ENCODE results near the gene KRT86.
"Not testable (repeated sequence)": the region's sequence is repeated elsewhere in the genome, so short reads cannot be mapped to it uniquely, and the experiment has no call there.

Gene KRT86

DNA sequence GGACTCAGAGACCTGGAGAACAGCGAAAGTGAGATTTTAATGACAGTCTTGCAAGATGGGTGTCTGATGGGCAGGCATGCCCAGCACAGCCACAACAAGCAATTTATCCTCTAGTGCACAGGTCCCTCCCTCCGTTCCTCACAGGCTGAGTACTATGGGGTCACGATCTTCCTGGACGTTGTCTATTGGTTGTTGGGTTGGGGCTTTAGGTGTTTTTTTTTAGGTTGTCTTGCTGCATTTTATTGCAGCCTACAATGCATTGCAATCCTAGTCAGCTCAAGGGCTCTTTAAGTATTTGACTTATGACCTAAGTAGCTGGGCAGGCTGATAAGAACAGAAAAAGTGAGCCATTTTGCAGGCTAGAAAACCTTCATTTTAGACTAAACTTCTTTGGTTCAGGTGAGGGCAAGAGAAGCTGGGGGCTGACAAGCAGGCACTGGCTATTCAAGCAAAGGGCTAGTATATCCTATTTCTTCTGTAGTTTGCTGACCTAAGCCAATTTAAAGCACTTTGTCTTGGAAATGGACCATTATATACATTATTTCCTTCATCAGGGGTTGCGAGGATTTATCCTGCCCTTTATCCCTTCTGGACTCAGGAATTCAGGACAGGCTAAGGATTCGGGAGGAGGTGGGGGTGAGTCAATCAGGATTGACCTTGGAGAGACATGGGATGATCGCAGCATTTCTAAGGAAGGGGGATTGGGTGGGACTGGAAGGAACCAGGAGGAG, 35.4 kb upstream of the KRT86 start:
- no peak for DNase-seq (ENCODE audit: low spot score)

- no peak for DNase-seq (ENCODE audit: low spot score)
These were observed 34.7 kb upstream of the KRT86 start for GRCh38 chr12:52239767-52240166.

DNA sequence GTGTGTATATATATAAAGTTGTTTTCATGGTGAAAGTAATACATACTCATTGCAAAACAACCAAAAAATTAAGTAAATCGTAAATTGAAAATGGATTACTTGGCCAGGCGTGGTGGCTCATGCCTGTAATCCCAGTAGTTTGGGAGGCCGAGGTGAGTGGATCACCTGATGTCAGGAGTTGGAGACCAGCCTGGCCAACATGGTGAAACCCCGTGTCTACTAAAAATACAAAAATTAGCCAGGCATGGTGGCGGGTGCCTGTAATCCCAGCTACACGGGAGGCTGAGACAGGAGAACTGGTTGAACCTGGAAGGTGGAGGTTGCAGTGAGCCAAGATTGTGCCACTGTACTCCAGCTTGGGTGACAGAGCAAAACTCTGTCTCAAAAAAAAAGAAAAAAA, 34.2 kb upstream of the KRT86 start:
- not testable (repeated sequence) for DNase-seq (ENCODE audit: low spot score)

DNA sequence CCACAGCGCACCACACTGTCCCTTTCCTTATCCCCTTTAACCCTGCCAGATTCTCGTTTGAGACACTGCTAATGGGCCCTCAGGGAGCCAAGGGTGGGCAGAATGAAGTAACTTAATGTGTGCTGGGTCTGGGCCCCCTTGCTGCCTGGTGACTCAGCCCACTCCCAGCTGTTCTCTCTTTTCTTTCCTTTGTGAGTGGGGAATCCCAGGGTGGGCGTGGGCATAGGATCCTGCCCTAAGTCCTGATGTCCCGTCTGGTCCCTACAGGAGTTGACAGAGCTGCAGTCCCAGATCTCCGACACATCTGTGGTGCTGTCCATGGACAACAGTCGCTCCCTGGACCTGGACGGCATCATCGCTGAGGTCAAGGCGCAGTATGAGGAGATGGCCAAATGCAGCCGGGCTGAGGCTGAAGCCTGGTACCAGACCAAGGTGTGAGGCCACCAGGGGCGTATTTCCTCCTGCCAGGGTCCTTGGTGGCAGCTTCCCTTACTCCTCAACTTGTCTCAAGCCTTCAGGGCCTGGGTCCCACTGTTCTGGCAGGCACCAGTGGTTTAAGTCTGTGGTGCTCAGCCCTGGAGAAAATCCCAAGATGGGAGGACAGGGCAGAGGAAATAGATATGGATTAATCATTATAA, 33.1 kb upstream of the KRT86 start:
- DNase-seq (ENCODE audit: low spot score): no peak

DNA sequence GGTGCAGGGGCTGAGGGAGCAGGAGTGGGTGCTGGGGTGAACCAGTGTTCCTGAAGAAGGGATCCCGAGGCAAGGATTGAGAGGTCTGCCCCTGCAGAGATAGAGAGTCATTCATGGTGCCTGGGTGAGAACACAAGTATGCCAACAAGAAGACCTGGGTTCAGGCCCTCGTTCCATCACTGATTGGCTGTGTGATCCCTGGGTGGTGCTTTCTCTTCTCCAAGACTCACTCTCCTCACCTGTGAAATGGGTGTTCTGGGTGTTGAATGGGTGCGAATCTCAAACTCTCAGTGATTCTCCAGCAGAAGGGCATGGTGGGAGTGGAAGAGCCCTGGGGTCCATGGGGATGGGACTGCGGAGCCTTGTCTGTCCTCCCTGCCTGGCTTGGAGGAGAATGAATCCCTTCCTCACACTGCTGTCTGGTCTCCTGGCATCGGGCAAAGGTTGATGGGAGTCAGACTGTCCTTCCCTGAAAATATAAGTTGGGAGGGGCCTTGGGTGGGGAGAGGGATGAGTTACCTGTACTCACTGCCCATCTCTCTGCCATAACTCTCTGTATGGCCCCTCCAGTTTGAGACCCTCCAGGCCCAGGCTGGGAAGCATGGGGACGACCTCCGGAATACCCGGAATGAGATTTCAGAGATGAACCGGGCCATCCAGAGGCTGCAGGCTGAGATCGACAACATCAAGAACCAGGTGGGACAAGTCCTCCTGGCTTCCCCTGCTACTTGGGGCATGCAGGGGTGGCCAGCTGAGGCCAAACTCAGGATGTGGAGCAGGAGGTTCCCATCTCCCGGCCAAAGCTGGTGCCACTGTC, 31.8 kb upstream of the KRT86 start:
- DNase-seq (ENCODE audit: low spot score): no peak

- no peak for DNase-seq (ENCODE audit: low spot score)
These were observed 31.1 kb upstream of the KRT86 start for GRCh38 chr12:52243259-52243855.

DNA sequence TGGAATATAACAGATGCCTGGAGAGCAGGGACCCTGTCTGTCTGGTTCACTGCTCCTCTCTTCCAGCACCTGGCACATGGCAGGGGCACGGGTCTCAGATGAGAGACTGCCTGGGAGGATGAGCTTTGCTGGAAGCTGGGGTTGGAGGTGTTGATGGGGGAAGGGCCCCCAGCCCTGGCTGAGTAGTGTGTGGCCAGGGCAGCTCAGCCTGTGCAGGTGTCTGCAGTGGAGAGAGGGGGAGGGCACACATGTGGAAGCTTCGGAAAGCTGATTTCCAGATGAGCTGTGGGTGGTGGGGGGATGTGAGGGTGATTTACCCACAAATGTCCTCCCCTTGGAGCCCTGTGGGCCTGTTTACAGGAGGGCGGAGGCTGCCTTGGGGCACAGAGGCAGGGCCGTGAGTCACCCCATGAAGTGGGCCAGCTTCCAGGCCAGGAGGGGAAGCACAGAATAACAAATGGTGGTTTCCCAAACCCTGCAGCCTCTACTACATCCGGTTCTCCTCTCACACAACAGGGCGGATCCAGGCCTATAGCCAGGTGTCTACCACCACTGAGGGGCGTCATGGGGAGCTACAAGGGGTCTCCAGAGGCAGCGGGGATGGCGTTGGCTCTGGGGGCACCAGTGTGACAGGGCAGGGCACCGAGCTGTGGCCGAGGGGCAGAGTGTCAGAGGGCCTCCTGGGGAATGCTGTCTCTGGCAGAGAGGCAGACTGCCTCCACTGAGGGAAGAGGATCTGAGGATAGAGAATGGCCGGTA, 30.4 kb upstream of the KRT86 start:
- DNase-seq (ENCODE audit: low spot score): no peak

DNA sequence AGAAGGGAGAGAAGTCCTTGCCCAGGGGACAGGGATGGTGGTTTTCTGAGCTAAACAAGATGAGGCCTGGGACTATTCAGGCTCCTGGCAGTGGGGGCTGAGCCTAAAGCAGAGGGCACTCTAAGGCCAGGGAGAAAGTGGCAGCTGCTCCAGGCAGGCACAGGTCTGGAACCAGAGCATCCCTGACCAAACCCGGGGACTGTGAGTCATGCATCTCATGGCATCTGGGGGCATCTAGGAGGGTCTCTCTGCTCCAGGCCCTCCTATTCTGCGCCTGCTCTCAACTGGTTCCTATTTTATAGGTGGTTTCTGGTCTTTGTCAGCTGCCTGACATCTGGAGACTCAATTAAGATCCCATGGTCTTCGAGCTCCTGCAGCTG, 29.8 kb upstream of the KRT86 start:
- DNase-seq (ENCODE audit: low spot score): no peak

DNA sequence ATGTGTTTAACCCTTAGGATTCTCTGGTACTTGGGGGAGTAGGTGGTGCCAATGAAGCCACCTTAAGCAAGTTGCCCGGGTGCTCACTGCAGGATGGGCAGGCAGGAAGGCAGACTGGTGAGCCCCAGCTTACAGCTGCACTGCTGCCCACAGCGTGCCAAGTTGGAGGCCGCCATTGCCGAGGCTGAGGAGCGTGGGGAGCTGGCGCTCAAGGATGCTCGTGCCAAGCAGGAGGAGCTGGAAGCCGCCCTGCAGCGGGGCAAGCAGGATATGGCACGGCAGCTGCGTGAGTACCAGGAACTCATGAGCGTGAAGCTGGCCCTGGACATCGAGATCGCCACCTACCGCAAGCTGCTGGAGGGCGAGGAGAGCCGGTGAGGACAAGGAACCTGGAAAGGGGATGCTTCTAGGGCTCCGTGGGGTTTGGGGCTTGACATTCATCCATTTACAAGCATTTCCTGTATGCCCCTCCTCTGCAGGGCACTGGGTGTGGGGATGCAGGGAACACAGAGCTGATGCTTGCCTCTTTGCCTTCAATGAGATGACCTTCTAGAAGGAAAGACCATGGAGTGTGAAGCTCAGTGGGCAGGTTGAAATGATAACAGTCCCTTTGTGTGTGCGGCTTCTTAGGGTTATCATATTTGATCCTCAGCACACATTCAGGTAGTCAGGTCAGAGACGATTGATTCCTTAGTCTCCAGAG, 29.0 kb upstream of the KRT86 start:
- no peak for DNase-seq (ENCODE audit: low spot score)

GRCh38 chr12:52245962-52246569, 28.4 kb upstream of the KRT86 start:
- DNase-seq (ENCODE audit: low spot score): no peak

GRCh38 chr12:52246720-52247621, 27.5 kb upstream of the KRT86 start:
- no peak for DNase-seq (ENCODE audit: low spot score)

DNA sequence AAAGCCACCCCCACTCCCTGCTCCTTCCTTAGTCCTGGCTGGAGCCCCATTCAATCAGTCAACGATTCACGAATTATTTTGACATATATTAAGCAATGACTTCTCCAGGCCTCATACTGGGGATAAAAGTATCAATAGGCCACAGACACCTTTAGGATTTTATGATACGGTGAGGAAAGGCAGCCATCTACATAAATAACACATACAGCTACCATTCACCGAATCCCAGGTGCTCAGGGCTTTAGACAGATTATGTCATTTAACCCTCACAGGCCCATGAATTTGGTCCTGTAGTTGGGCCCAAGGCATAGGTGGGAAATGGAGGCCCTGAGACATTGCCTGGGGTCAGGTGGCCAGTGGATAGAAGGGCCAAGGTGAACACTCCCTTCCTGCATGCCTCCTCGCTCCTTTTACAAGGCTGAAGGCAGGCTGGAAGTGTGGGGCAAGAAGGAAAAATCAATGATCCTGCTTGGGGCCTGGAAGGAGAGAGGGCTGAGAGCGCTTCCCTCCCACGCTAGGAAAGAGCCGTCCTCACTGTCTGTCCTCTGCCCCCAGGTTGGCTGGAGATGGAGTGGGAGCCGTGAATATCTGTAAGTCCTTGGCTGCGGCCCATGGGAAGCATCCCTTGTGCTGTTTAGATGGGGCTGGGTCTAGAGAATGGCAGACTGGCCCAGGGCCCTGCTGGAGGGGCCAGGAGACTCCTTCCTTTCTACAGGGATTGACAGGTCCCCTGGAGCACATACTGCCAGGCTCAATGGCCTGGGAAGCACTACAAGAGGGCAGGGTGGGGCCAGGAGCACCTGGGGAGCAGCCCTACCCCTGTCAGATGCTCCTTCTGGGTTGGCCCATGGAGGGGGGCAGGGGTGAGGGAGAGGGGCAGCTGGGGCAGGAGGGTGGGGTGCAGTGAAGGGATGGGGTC, 26.6 kb upstream of the KRT86 start:
- DNase-seq (ENCODE audit: low spot score): no peak

DNA sequence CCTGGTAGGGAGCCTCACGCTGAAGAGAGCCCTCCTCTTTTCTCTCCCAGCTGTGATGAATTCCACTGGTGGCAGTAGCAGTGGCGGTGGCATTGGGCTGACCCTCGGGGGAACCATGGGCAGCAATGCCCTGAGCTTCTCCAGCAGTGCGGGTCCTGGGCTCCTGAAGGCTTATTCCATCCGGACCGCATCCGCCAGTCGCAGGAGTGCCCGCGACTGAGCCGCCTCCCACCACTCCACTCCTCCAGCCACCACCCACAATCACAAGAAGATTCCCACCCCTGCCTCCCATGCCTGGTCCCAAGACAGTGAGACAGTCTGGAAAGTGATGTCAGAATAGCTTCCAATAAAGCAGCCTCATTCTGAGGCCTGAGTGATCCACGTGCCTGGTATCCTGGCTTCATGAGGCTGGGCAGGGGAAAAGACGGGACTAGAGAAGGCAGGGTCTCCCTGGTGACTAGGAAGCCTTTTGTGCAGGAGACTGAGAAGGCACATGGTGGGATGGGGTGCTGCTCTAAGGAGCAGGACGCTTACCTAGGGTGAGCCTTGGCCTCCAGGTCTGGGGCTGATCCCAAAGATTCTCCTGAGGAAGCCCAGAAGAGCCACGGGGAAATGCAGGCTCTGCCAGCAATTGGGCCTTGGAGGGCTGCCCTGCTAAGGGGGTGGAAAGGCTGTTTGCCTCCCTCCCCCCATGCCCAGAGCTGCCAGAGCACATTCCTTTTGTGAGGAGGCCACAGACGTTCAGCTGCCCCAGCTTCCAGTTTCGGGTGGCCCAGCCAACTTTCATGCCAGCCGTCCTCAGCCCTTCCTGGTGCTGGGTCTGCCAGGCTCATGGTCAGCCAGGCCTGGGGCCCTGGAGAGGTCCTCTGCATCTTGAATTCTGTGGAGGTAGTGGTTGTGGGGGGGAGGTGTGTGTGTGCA, 25.6 kb upstream of the KRT86 start:
- DNase-seq (ENCODE audit: low spot score): peak; percentile 40

- no peak for DNase-seq (ENCODE audit: low spot score)
These were observed 24.9 kb upstream of the KRT86 start for GRCh38 chr12:52249511-52250047.

DNA sequence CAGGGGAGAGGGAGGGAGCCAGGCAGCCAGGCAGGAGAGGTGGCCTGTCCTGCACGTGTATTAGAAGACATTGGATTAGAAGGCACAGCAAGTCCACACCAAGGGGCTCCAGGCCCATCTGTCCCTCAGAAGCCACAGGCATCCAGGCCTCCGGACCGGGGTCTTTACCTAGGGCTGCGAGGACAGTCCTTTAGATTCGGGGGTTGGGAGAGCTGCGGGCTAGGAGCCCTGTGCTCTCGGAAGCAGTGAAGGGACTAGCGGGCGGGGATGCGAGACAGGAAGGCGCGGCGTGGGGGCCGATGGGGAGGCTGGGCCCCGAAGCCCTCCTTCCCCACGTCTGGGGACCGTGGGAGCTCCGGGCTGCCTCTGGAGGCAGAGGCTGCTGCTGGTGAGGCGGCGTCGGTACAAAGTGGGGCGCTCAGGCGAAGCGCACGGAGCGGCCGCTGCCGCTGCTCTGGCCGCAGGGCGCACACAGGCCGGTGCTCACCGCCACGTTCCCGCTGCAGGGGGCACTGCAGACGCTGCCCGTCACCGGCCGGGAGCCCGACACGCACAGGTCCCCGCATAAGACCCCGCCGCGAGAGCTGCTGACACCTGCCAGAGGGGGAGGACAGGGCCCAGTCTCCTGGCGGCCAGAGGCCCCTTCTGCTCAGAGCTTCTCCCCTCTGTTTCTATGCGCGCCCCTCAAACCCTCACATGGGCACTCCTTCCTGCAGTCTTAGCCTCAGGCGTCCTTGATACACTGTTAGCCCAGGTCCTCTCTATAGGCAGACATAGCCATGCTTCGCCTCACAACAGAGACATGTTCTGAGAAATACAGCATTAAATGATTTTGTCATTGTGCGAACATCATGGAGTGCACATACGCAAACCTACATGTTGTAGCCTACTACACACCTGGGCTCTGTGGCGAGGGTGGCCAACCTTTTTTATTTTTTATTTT, 24.1 kb upstream of the KRT86 start:
- no peak for DNase-seq (ENCODE audit: low spot score)

Data from pons (tissue), 1 donor.